GM21447 (cell line): ENCODE data around the gene METTL2B.
"Not testable (repeated sequence)": the region's sequence is repeated elsewhere in the genome, so short reads cannot be mapped to it uniquely, and the experiment has no call there.

Experiments used
- ATAC-seq: cut with Tn5 transposase; IDR thresholded peaks from one replicate; pipeline ENCODE4 v1.9.1; 2021; ENCODE audit not compliant: unreplicated experiment

The METTL2B gene

GRCh38 chr7:128523932-128524524, 47.5 kb downstream of the METTL2B start:
- ATAC-seq, result not testable (repeated sequence)

GRCh38 chr7:128525584-128525983, 49.0 kb downstream of the METTL2B start:
- not testable (repeated sequence) for ATAC-seq

GRCh38 chr7:128526062-128526466, 49.5 kb downstream of the METTL2B start:
- ATAC-seq, result not testable (repeated sequence)

- not testable (repeated sequence) for ATAC-seq
Observed at GRCh38 chr7:128529191-128529590, 52.6 kb downstream of the METTL2B start.

GRCh38 chr7:128530121-128530854, 53.7 kb downstream of the METTL2B start:
- peak; percentile 20 for ATAC-seq

- ATAC-seq, result no peak
Observed at GRCh38 chr7:128530855-128531104, 54.2 kb downstream of the METTL2B start.

GRCh38 chr7:128531105-128531954, 54.8 kb downstream of the METTL2B start:
- ATAC-seq, result peak; percentile 70

- peak; percentile 15 for ATAC-seq
Observed at GRCh38 chr7:128531955-128532478, 55.5 kb downstream of the METTL2B start.

- not testable (repeated sequence) for ATAC-seq
Observed at GRCh38 chr7:128532956-128533355, 56.4 kb downstream of the METTL2B start.

- peak; percentile 51 for ATAC-seq
Observed at GRCh38 chr7:128537410-128537809, 60.9 kb downstream of the METTL2B start.

GRCh38 chr7:128542530-128542929, 66.0 kb downstream of the METTL2B start:
- ATAC-seq, result not testable (repeated sequence)

- not testable (repeated sequence) for ATAC-seq
Observed at GRCh38 chr7:128543300-128543699, 66.8 kb downstream of the METTL2B start.

- not testable (repeated sequence) for ATAC-seq
Observed at GRCh38 chr7:128546319-128546851, 69.8 kb downstream of the METTL2B start.

GRCh38 chr7:128550920-128551319, 74.4 kb downstream of the METTL2B start:
- ATAC-seq, result no peak

- ATAC-seq, result not testable (repeated sequence)
Observed at GRCh38 chr7:128554394-128554793, 77.8 kb downstream of the METTL2B start.
